ENCODE measurements around the gene ABLIM1.
A peak's percentile ranks its signal among the peaks of the same experiment; 100 is the strongest.

Gene ABLIM1

GRCh38 chr10:114482480-114483304 lies 175.4 kb downstream of the ABLIM1 start:
- Mint-ChIP-seq H3K27ac (no peak overlapping the region), H3K27me3 (no peaks in the 10 kb centered on the region), H3K36me3 (peaks cover 39% of the 10 kb centered on the region), H3K4me1 (peaks cover 11% of the 10 kb centered on the region), H3K4me3 (no peak overlapping the region), H3K9me3 (no peaks in the 10 kb centered on the region)
- ATAC-seq (ENCODE audit: low read depth) (no peak), DNase-seq (ENCODE audit: low spot score in 2 of 2) (no peak)

- peaks cover 37% of the 10 kb centered on the region for H3K36me3 Mint-ChIP-seq
- H3K27me3 Mint-ChIP-seq: no peaks in the 10 kb centered on the region
- no peaks in the 10 kb centered on the region for H3K9me3 Mint-ChIP-seq
- DNase-seq (ENCODE audit: low spot score in 2 of 2) (no peak), ATAC-seq (ENCODE audit: low read depth) (no peak)
- H3K27ac Mint-ChIP-seq: peak overlapping the region; percentile 32
- H3K4me1 Mint-ChIP-seq: peaks cover 11% of the 10 kb centered on the region
- H3K4me3 Mint-ChIP-seq: no peak overlapping the region
These were observed 177.0 kb downstream of the ABLIM1 start for GRCh38 chr10:114481055-114481454.

- Mint-ChIP-seq H3K9me3 (no peaks in the 10 kb centered on the region), H3K27me3 (no peaks in the 10 kb centered on the region), H3K4me1 (peaks cover 17% of the 10 kb centered on the region), H3K4me3 (no peak overlapping the region), H3K27ac (peak overlapping the region; percentile 16), H3K36me3 (peaks cover 28% of the 10 kb centered on the region)
- DNase-seq (ENCODE audit: low spot score in 2 of 2) (no peak), ATAC-seq (ENCODE audit: low read depth) (no peak)
These were observed 178.2 kb downstream of the ABLIM1 start for GRCh38 chr10:114479836-114480235.

- Mint-ChIP-seq H3K36me3 (peaks cover 24% of the 10 kb centered on the region), H3K27ac (peak overlapping the region; percentile 53), H3K4me1 (peaks cover 21% of the 10 kb centered on the region), H3K27me3 (no peaks in the 10 kb centered on the region), H3K4me3 (no peak overlapping the region), H3K9me3 (no peaks in the 10 kb centered on the region)
- DNase-seq (ENCODE audit: low spot score in 2 of 2) (no peak), ATAC-seq (ENCODE audit: low read depth) (no peak)
These were observed 178.8 kb downstream of the ABLIM1 start for GRCh38 chr10:114479307-114479706.

- Mint-ChIP-seq H3K4me3 (no peak overlapping the region), H3K9me3 (no peaks in the 10 kb centered on the region), H3K36me3 (peaks cover 19% of the 10 kb centered on the region), H3K27ac (peak overlapping the region; percentile 53), H3K4me1 (peaks cover 24% of the 10 kb centered on the region), H3K27me3 (no peaks in the 10 kb centered on the region)
- DNase-seq (ENCODE audit: low spot score in 2 of 2) (no peak), ATAC-seq (ENCODE audit: low read depth) (no peak)
These were observed 179.8 kb downstream of the ABLIM1 start for GRCh38 chr10:114478281-114478680.

GRCh38 chr10:114477285-114477684 lies 180.8 kb downstream of the ABLIM1 start:
- no peak for DNase-seq (ENCODE audit: low spot score in 2 of 2)
- Mint-ChIP-seq H3K9me3 (no peaks in the 10 kb centered on the region), H3K27ac (no peak overlapping the region)

GRCh38 chr10:114474989-114475388 lies 183.1 kb downstream of the ABLIM1 start:
- ATAC-seq (ENCODE audit: low read depth) (no peak), DNase-seq (ENCODE audit: low spot score in 2 of 2) (no peak)
- Mint-ChIP-seq H3K27ac (peak overlapping the region; percentile 81), H3K4me3 (no peak overlapping the region), H3K27me3 (no peaks in the 10 kb centered on the region), H3K36me3 (peaks cover 14% of the 10 kb centered on the region), H3K4me1 (peaks cover 24% of the 10 kb centered on the region), H3K9me3 (no peaks in the 10 kb centered on the region)

More at GRCh38 chr10:114477285-114477684, 180.8 kb downstream of the ABLIM1 start:
- peaks cover 27% of the 10 kb centered on the region for H3K4me1 Mint-ChIP-seq
- H3K36me3 Mint-ChIP-seq: peaks cover 19% of the 10 kb centered on the region
- no peak overlapping the region for H3K4me3 Mint-ChIP-seq
- H3K27me3 Mint-ChIP-seq: no peaks in the 10 kb centered on the region
- no peak for ATAC-seq (ENCODE audit: low read depth)

- Mint-ChIP-seq H3K27ac (peak overlapping the region; percentile 81), H3K4me3 (no peak overlapping the region), H3K4me1 (peaks cover 19% of the 10 kb centered on the region), H3K27me3 (no peaks in the 10 kb centered on the region), H3K36me3 (peaks cover 11% of the 10 kb centered on the region), H3K9me3 (no peaks in the 10 kb centered on the region)
- no peak for ATAC-seq (ENCODE audit: low read depth)
- DNase-seq (ENCODE audit: low spot score in 2 of 2): no peak
These were observed 184.3 kb downstream of the ABLIM1 start for GRCh38 chr10:114473776-114474175.

- H3K9me3 Mint-ChIP-seq: no peaks in the 10 kb centered on the region
- H3K27me3 Mint-ChIP-seq: no peaks in the 10 kb centered on the region
- ATAC-seq (ENCODE audit: low read depth): no peak
- peak overlapping the region; percentile 78 for H3K27ac Mint-ChIP-seq
- H3K4me3 Mint-ChIP-seq: no peak overlapping the region
- H3K36me3 Mint-ChIP-seq: peaks cover 11% of the 10 kb centered on the region
- peaks cover 19% of the 10 kb centered on the region for H3K4me1 Mint-ChIP-seq
- DNase-seq (ENCODE audit: low spot score in 2 of 2): no peak
These were observed 185.2 kb downstream of the ABLIM1 start for GRCh38 chr10:114472877-114473253.

- DNase-seq (ENCODE audit: low spot score in 2 of 2) (no peak), ATAC-seq (ENCODE audit: low read depth) (no peak)
- H3K36me3 Mint-ChIP-seq: peaks cover 11% of the 10 kb centered on the region
- peak overlapping the region; percentile 78 for H3K27ac Mint-ChIP-seq
- H3K4me3 Mint-ChIP-seq: no peak overlapping the region
- H3K4me1 Mint-ChIP-seq: peaks cover 19% of the 10 kb centered on the region
- no peaks in the 10 kb centered on the region for H3K27me3 Mint-ChIP-seq
- H3K9me3 Mint-ChIP-seq: no peaks in the 10 kb centered on the region
These were observed 185.9 kb downstream of the ABLIM1 start for GRCh38 chr10:114471906-114472876.

- peak; percentile 97 for ATAC-seq (ENCODE audit: low read depth)
- no peaks in the 10 kb centered on the region for H3K27me3 Mint-ChIP-seq
These were observed 186.8 kb downstream of the ABLIM1 start for GRCh38 chr10:114470956-114471905.

GRCh38 chr10:114470361-114470760 lies 187.7 kb downstream of the ABLIM1 start:
- H3K36me3 Mint-ChIP-seq: peaks cover 14% of the 10 kb centered on the region
- no peak overlapping the region for H3K27ac Mint-ChIP-seq

More at GRCh38 chr10:114470956-114471905, 186.8 kb downstream of the ABLIM1 start:
- peaks cover 19% of the 10 kb centered on the region for H3K4me1 Mint-ChIP-seq
- peak; percentile 47 to 59 for DNase-seq (ENCODE audit: low spot score in 2 of 2)
- H3K4me3 Mint-ChIP-seq: no peak overlapping the region
- H3K27ac Mint-ChIP-seq: peak overlapping the region; percentile 17
- H3K36me3 Mint-ChIP-seq: peaks cover 13% of the 10 kb centered on the region
- no peaks in the 10 kb centered on the region for H3K9me3 Mint-ChIP-seq

GRCh38 chr10:114458955-114459354 lies 199.1 kb downstream of the ABLIM1 start:
- Mint-ChIP-seq H3K4me3 (no peak overlapping the region), H3K36me3 (peaks cover 43% of the 10 kb centered on the region), H3K9me3 (no peaks in the 10 kb centered on the region), H3K27ac (no peak overlapping the region), H3K4me1 (no peaks in the 10 kb centered on the region), H3K27me3 (no peaks in the 10 kb centered on the region)
- DNase-seq (ENCODE audit: low spot score in 2 of 2): no peak
- peak; percentile 26 for ATAC-seq (ENCODE audit: low read depth)

More at GRCh38 chr10:114470361-114470760, 187.7 kb downstream of the ABLIM1 start:
- ATAC-seq (ENCODE audit: low read depth) (no peak), DNase-seq (ENCODE audit: low spot score in 2 of 2) (no peak)
- no peak overlapping the region for H3K4me3 Mint-ChIP-seq
- no peaks in the 10 kb centered on the region for H3K9me3 Mint-ChIP-seq
- no peaks in the 10 kb centered on the region for H3K27me3 Mint-ChIP-seq
- H3K4me1 Mint-ChIP-seq: peaks cover 17% of the 10 kb centered on the region
